ENCODE data around the gene RPUSD3. TPM values are rescaled to one million over a fixed set of nuclear protein-coding genes. Genes with fewer than 3 reads are reported as not detected.
"Not testable (repeated sequence)": the region's sequence is repeated elsewhere in the genome, so short reads cannot be mapped to it uniquely, and the experiment has no call there.

Gene RPUSD3
- polyA plus RNA-seq, 2 of the 4 experiments (the other 2 are of a cell fraction), result 38.9 to 44.5 TPM

DNA sequence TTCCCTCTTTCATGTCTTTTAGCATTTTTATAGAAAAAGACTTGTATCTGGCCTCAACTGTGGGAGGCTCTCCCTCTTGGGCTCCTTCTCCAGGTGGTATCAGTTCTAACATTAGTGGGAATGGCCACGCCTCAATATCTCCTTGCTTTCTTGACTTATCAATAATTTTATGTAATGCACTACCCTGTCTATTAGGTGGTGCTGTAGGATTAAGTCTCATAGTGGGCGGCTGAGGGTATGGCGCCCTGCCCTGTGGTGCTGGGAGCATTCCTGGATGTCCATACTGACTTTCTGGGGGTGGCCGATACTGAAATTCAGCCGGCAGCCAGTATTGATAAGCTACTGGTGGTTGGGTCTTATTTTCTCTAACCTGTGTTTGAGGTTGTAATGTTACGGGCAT is 8.7 kb upstream of the RPUSD3 start:
- ChIA-PET CTCF (interaction anchor here (0.6 to 1.5 kb wide), 7 partner anchors 12 to 99 kb away, joined by 3 to 9 read pairs (median 3); no protein-coding TSS in a partner anchor), POLR2A (interaction anchor here (0.6 kb wide), 1 partner anchor 833 kb away, joined by 4 read pairs; no protein-coding TSS in a partner anchor)
- no peak for ATAC-seq
- DNase-seq (ENCODE audit: low read depth in 1 of 2, low spot score in 1 of 2), result no peak
- Histone ChIP-seq H3K4me2 (no peak overlapping the region), H3K9me3 (no peaks in the 10 kb centered on the region), H3K4me1 (peaks cover 3% of the 10 kb centered on the region; the same call in 1 of the 3 replicates), H3K4me3 (no peak overlapping the region), H3K27ac (no peak overlapping the region)
- TF ChIP-seq, protein P1, sequence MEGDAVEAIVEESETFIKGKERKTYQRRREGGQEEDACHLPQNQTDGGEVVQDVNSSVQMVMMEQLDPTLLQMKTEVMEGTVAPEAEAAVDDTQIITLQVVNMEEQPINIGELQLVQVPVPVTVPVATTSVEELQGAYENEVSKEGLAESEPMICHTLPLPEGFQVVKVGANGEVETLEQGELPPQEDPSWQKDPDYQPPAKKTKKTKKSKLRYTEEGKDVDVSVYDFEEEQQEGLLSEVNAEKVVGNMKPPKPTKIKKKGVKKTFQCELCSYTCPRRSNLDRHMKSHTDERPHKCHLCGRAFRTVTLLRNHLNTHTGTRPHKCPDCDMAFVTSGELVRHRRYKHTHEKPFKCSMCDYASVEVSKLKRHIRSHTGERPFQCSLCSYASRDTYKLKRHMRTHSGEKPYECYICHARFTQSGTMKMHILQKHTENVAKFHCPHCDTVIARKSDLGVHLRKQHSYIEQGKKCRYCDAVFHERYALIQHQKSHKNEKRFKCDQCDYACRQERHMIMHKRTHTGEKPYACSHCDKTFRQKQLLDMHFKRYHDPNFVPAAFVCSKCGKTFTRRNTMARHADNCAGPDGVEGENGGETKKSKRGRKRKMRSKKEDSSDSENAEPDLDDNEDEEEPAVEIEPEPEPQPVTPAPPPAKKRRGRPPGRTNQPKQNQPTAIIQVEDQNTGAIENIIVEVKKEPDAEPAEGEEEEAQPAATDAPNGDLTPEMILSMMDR (IDR thresholded peaks at IDR 0.05), result 0 out of 3 replicates have a peak, but pooled peaks have one; percentile 6
- TF ChIP-seq, protein P2, sequence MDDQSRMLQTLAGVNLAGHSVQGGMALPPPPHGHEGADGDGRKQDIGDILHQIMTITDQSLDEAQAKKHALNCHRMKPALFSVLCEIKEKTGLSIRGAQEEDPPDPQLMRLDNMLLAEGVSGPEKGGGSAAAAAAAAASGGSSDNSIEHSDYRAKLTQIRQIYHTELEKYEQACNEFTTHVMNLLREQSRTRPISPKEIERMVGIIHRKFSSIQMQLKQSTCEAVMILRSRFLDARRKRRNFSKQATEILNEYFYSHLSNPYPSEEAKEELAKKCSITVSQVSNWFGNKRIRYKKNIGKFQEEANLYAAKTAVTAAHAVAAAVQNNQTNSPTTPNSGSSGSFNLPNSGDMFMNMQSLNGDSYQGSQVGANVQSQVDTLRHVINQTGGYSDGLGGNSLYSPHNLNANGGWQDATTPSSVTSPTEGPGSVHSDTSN (IDR thresholded peaks at IDR 0.05), result no peak
- no peak for TF ChIP-seq HEYL (CRISPR knock-in tag; IDR thresholded peaks at IDR 0.05)
- no peak for TF ChIP-seq RARB (CRISPR knock-in tag; IDR thresholded peaks at IDR 0.05)
- TF ChIP-seq, protein P3, sequence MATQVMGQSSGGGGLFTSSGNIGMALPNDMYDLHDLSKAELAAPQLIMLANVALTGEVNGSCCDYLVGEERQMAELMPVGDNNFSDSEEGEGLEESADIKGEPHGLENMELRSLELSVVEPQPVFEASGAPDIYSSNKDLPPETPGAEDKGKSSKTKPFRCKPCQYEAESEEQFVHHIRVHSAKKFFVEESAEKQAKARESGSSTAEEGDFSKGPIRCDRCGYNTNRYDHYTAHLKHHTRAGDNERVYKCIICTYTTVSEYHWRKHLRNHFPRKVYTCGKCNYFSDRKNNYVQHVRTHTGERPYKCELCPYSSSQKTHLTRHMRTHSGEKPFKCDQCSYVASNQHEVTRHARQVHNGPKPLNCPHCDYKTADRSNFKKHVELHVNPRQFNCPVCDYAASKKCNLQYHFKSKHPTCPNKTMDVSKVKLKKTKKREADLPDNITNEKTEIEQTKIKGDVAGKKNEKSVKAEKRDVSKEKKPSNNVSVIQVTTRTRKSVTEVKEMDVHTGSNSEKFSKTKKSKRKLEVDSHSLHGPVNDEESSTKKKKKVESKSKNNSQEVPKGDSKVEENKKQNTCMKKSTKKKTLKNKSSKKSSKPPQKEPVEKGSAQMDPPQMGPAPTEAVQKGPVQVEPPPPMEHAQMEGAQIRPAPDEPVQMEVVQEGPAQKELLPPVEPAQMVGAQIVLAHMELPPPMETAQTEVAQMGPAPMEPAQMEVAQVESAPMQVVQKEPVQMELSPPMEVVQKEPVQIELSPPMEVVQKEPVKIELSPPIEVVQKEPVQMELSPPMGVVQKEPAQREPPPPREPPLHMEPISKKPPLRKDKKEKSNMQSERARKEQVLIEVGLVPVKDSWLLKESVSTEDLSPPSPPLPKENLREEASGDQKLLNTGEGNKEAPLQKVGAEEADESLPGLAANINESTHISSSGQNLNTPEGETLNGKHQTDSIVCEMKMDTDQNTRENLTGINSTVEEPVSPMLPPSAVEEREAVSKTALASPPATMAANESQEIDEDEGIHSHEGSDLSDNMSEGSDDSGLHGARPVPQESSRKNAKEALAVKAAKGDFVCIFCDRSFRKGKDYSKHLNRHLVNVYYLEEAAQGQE (IDR thresholded peaks at IDR 0.05), result no peak
- no peak for TF ChIP-seq SREBF2 (IDR thresholded peaks at IDR 0.05)
- peak; percentile 16 to 55; a peak in 3 of 5 replicates for TF ChIP-seq RAD21 (conservative IDR thresholded peaks at IDR 0.05 in 1 of 2, IDR thresholded peaks at IDR 0.05 in 1 of 2)
- no peak for TF ChIP-seq FOXS1 (CRISPR knock-in tag; IDR thresholded peaks at IDR 0.05)
- no peak for TF ChIP-seq NFE2L2 (conservative IDR thresholded peaks at IDR 0.05; ENCODE audit: low read length)
- no peak for TF ChIP-seq HOXB5 (CRISPR knock-in tag; IDR thresholded peaks at IDR 0.05)
- no peak for TF ChIP-seq PHF8 (IDR thresholded peaks at IDR 0.05; ENCODE audit: borderline replicate concordance, low read depth)
- TF ChIP-seq POLR2AphosphoS2 (conservative IDR thresholded peaks at IDR 0.05; ENCODE audit: low read length), result no peak
- TF ChIP-seq RNF2 (IDR thresholded peaks at IDR 0.05; ENCODE audit: borderline replicate concordance, low read depth), result no peak
- FAIRE-seq, result no peak
- WGBS (ENCODE audit: missing lambda C conversion rate), result 58% methylated on average over 6 of the region's 6 CpGs

DNA sequence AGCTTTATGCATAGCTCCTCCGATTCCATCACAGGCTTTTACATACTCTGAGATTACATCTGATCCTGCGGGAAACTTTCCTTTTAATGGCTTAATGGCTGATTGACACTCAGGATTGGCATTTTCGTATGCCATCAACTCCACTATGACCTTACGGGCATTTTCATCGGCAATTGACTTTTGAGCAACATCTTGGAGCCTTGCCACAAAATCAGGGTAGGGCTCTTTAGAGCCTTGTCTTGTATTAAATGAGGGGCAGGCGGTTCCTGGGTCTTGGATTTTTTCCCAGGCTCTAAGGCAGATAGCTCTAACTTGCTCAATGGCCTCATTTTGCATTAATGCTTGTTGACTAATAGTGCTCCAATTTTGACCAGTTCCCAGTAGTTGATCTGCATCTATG is 8.1 kb upstream of the RPUSD3 start:
- H3K9me3 ChIP-seq; DNase-seq (ENCODE audit: low read depth in 1 of 2, low spot score in 1 of 2); H3K4me1 ChIP-seq; ATAC-seq; POLR2A ChIA-PET; H3K27ac ChIP-seq; FAIRE-seq; H3K4me2 ChIP-seq; H3K4me3 ChIP-seq: not testable (repeated sequence)
- WGBS (ENCODE audit: missing lambda C conversion rate), result 74% methylated on average over 6 of the region's 6 CpGs
- CTCF ChIA-PET, result interaction anchor here (1.5 kb wide), 1 partner anchor 100 kb away, joined by 3 read pairs; no protein-coding TSS in a partner anchor

DNA sequence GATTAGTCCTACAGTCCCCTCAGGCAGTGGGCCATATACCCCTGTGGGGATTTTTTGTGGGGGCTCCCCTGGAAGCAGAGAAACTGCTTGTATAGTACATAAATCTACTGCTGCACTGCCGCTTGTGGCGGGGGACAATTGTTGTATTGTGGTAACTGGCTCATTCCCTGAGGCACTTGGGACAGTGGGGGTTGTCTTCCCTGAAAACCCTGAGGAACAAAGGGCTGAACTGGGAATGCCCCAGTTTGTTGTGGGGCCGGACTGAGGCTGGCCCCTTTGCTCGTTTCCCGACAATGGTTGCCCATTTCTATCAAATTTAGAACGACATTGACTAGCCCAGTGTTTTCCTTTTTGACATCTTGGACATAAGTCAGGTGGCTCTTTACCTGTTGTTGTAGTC is 7.6 kb upstream of the RPUSD3 start:
- POLR2A ChIA-PET, FAIRE-seq: not testable (repeated sequence)

More for the DNA sequence above, 7.6 kb upstream of the RPUSD3 start:
- H3K9me3 ChIP-seq; H3K4me3 ChIP-seq; DNase-seq (ENCODE audit: low read depth in 1 of 2, low spot score in 1 of 2); H3K27ac ChIP-seq; ATAC-seq; H3K4me1 ChIP-seq; H3K4me2 ChIP-seq: not testable (repeated sequence)
- CTCF ChIA-PET, result interaction anchor here (1.1 to 3.2 kb wide), 2 partner anchors 11 to 95 kb away, joined by 3 to 19 read pairs; no protein-coding TSS in a partner anchor
- 65% methylated on average over 6 of the region's 6 CpGs for WGBS (ENCODE audit: missing lambda C conversion rate)
